Inferior parietal cortex (tissue), 1 donor: ENCODE data around the gene MICALL2.

Experiments used
- DNase-seq: peaks from one replicate; pipeline ENCODE4 v3.0.0-alpha.2; 2016; ENCODE audit errors: extremely low spot score

MICALL2 gene

DNA sequence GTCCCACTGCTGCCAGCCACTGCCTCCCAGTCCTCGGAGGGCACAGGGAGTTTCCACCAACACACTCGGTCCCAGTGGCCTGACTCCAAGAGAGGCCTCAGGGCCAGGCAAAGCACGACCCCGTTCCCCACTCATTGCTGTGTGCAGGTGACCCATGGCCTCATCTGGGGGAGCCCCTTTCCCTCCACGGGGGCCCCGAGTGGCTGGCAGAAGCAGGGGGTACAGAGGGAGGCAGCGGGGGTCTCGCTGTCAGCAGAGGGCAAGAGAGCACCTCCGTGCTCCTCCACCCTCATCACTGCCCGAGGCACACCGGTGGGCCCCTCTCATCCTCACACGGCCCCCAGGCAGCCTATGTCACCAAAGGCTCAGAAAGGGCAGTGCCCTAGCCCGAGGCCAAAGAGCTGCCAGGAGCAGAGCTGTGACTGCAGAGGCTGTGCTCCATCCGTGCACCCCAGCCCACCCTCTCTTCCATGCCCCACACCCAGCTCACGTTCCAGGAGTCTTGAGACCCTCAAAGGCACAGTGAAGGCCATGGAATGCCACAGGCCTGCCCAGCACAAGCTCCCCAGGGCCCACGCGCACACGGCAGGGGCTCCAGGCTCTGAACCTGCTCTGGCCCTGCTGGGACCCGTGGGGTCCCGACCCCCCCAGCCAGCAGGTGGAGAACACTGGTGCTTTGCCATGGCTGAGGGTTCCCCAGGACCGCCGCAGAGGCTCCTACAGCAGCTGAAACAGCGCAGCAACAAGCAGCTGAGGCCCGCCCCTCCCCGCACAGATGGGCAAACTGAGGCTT, 25.9 kb downstream of the MICALL2 start:
- DNase-seq: no peak

GRCh38 chr7:1432411-1433082, 26.7 kb downstream of the MICALL2 start:
- DNase-seq: peak; percentile 77

DNA sequence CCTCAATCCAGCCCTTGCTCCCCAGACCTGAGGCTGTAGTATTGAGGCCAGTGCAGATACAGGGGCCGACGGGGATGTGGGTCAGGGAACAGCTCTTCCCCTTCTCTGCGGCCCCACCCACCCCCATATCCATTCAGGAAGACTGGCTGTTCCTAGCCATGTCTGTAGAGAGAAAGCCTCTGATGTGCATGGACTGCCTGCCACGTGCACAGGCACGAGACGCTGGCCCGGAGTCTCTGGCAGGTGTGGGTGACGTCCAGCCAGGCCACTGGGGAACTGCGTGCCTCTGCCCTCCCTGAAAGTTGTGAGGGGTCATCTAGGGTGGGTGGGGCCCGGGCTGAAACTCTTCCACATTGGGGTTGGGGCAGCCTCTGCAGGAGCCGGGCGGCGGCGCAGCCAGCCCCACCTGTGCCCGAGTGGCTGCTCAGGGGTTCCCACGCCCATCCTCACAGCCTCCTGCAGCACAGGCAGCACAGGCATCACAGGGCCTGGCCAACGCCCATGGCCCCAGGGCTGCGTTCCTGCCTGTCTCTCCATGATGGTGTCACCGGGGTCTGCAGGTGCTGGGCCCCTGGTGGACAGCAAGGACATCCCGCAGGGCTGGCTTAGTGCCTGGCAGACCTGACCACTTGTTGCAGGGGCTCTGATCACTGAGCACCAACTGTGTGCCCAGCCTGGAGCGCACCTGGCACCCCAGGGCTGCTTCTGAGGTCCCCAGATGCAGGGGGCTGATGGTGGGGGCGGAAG, 27.5 kb downstream of the MICALL2 start:
- DNase-seq: no peak

- no peak for DNase-seq
Observed at GRCh38 chr7:1431226-1431625, 28.0 kb downstream of the MICALL2 start.

- DNase-seq: no peak
Observed at GRCh38 chr7:1430056-1430845, 29.0 kb downstream of the MICALL2 start.

DNA sequence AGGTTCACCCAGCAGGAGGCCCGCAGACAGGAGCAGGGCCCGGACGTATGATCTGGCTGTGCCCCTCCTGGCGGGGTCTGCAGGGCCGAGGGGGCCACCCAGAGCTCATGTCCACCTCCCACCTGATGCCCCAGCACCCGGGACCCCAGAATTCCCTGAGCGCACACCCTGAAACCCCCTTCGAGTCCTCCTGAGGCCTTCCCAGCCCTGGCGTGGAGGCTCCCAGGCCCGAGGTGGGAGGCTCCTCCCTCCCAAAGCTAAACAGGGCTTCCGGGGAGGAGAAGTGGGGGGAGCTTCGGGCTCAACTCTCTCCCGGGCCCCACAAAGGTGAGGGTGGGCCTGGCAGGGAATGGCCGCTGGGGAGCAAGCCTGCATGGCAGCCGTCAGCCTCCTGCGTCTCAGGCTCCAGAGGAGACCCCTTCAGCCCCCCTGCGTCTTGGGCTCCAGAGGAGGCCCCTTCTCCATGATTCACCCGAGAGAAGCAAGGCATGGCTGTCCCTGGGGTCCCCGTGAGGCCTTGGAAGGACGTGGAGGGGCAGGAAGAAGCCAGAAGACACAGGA, 30.2 kb downstream of the MICALL2 start:
- DNase-seq: no peak

- DNase-seq: no peak
Observed at GRCh38 chr7:1427064-1427657, 32.1 kb downstream of the MICALL2 start.

GRCh38 chr7:1426474-1426873, 32.8 kb downstream of the MICALL2 start:
- DNase-seq: no peak

DNA sequence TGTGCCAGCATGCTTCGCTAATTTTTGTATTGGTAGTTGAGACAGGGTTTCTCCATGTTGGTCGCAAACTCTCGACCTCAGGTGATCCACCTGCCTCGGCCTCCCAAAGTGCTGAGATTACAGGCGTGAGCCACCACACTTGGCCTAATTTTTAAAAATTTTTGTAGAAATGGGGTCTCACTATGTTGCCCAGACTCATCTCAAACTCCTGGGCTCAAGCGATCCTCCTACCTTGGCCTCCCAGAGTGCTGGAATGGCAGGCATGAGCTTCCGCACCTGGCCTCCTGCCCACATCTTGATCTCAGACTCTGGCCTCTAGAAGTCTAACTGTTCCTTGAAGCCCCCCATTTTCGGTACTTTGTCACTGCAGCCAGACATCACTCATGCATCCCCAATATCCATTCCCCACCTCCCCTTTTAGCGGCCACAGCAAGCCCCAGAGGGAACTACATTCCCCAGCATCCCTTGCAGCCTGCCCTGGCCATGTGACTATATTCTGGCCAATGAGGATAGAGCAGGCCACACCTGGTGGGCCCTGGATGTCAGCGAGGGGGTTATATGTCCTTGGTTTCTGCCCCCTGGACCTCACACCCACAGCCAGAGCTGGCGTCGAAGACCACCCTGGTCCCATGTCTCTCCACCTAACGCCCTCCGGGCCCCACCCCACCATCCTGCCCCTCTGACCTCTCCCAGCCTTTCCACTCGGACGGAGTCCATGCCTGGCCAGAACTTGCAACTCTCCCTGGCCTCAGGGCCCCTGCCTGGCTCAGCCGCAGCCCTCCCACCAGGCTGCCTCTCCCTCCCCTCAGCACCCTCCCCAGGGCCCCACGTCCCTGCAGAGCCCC, 33.8 kb downstream of the MICALL2 start:
- no peak for DNase-seq

DNA sequence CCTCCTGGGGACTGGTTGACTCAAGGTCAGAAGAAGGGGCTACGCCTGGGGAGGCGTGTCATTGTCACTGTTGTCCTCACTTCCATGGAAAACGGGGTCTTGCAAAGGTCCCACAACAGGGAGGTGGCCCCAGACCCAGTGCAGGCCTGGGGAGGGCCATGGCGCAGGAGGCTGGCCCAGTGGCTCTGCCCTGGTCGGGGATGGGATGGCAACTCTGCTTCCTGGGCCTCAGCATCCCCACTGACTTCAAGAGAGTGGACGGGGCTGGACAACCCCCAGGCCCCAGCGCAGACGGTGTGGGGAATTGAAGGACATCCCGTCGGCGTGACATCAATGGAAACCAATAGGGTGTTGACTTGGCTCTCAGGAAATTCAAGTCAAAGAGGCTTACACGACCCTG, 35.2 kb downstream of the MICALL2 start:
- no peak for DNase-seq

- no peak for DNase-seq
Observed at GRCh38 chr7:1423264-1423811, 35.9 kb downstream of the MICALL2 start.

- no peak for DNase-seq
Observed at GRCh38 chr7:1422512-1423263, 36.6 kb downstream of the MICALL2 start.

DNA sequence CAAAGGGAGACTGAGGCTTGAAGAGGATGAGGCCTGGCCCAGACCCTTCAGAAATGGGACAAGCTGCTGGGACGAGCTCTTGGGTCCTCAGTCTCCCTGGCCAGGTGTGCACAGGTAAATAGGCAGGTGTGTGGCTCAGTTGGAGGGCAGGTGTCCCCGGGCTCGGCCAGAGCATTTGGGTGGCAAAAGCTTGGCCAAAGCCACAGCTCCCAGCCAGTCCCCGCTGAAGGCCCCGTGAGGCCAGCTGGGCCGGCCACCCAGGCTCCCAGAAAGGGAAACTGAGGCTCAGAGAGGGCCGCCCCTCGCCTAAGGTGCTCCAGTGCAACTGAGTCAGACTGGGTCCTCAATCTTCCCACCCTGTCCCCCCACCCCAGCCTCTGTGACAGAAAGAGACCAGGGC, 37.3 kb downstream of the MICALL2 start:
- DNase-seq: no peak

- no peak for DNase-seq
Observed at GRCh38 chr7:1421020-1421790, 38.1 kb downstream of the MICALL2 start.

GRCh38 chr7:1419688-1420087, 39.6 kb downstream of the MICALL2 start:
- DNase-seq: no peak

GRCh38 chr7:1419310-1419634, 40.0 kb downstream of the MICALL2 start:
- DNase-seq: no peak

DNA sequence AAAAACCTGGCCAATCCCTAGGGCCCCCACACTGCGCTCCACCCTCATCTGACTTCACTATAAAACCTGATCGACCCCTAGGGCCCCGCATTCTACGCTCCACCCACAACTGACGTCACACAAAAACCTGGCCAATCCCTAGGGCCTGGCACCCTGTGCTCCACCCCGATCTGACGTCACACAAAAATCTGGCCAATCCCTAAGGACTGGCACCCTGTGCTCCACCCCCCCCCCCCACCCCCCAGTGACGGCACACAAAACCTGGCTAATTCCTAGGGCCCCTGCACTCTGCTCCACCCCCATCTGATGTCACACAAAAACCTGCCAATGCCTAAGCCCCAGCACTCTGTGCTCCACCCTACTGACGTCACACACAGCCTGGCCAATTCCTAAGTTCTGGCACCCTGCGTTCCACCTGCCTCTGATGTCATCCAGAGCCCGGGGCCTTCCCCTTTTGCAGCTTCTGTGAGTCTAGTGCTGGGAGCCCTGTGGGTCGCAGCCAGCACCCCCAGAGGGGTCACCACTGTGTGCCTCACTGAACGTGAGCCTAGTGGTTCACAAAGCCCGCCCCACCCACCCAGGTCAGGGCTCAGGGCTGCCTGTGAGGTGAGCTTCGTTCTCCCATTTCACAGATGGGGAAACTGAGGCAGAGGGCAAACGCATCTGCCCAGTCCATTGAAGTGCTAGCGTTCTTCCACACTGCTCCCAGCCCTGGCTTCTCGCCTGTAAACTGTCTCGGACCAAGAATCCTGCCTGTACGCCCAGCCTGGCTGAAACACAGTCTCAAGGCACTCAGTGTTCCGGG, 40.6 kb downstream of the MICALL2 start:
- no peak for DNase-seq
